SK-N-SH treated with all-trans-retinoic acid at 6 μM for 48 hours (cell line): ENCODE results near the gene DUSP12.

Source experiments
- ATAC-seq: fragments of 200-7000 bp; cut with Tn5 transposase; 3 replicates; pipeline ENCODE4 v1.9.1; 2020; ENCODE audit warnings: mild to moderate bottlenecking, moderate library complexity
- BACH2 ChIP-seq: fragments of 250-450 bp; sonication (Bioruptor Pico); IDR thresholded peaks from 2 replicates; pipeline ENCODE4 v1.9.0; 2021; ENCODE audit warnings: mild to moderate bottlenecking, borderline replicate concordance
- ESRRG ChIP-seq: fragments of 250-450 bp; sonication (Bioruptor Pico); IDR thresholded peaks from 2 replicates; pipeline ENCODE4 v1.6.1; 2021; ENCODE audit warnings: mild to moderate bottlenecking
- GLIS3 ChIP-seq: fragments of 250-450 bp; sonication (Bioruptor Pico); IDR thresholded peaks from 2 replicates; pipeline ENCODE4 v1.5.0; 2020; ENCODE audit warnings: mild to moderate bottlenecking, moderate library complexity
- ISL1 ChIP-seq: fragments of 250-450 bp; sonication (Bioruptor Pico); IDR thresholded peaks from 2 replicates; pipeline ENCODE4 v2.1.2; 2022; ENCODE audit warnings: mild to moderate bottlenecking, moderate library complexity
- RARB ChIP-seq: fragments of 250-450 bp; sonication (Bioruptor Pico); IDR thresholded peaks from 2 replicates; pipeline ENCODE4 v1.8.0; 2021; ENCODE audit warnings: mild to moderate bottlenecking, moderate library complexity
- SNAI2 ChIP-seq: fragments of 250-450 bp; sonication (Bioruptor Pico); IDR thresholded peaks from 2 replicates; pipeline ENCODE4 v1.5.0; 2020; ENCODE audit warnings: mild to moderate bottlenecking, moderate library complexity
- TOX ChIP-seq: fragments of 250-450 bp; sonication (Bioruptor Pico); IDR thresholded peaks from 2 replicates; pipeline ENCODE4 v1.8.0; 2021; ENCODE audit warnings: mild to moderate bottlenecking, moderate library complexity, borderline replicate concordance
- ZC3H10 ChIP-seq: fragments of 250-450 bp; sonication (Bioruptor Pico); IDR thresholded peaks from 2 replicates; pipeline ENCODE4 v1.5.1; 2021; ENCODE audit warnings: mild to moderate bottlenecking, moderate library complexity
- ZFP3 ChIP-seq: fragments of 250-450 bp; sonication (Bioruptor Pico); IDR thresholded peaks from 2 replicates; pipeline ENCODE4 v1.5.0; 2020; ENCODE audit warnings: mild to moderate bottlenecking, moderate library complexity
- ZFP30 ChIP-seq: fragments of 450-650 bp; formaldehyde crosslinking; IDR thresholded peaks from 2 replicates; pipeline ENCODE4 v1.5.0; 2022; ENCODE audit warnings: mild to moderate bottlenecking, moderate library complexity
- ZNF565 ChIP-seq: fragments of 450-650 bp; formaldehyde crosslinking; conservative IDR thresholded peaks from 2 replicates; pipeline ENCODE4 v1.5.0; 2020; ENCODE audit warnings: low read depth, mild to moderate bottlenecking, moderate library complexity
- TF ChIP-seq, protein P1 (sequence below): fragments of 250-450 bp; sonication (Bioruptor Pico); IDR thresholded peaks from 2 replicates; pipeline ENCODE4 v1.5.1; 2020; ENCODE audit warnings: low read depth, mild to moderate bottlenecking, moderate library complexity
- TF ChIP-seq, protein P2 (sequence below): fragments of 250-450 bp; sonication (Bioruptor Pico); IDR thresholded peaks from 2 replicates; pipeline ENCODE4 v1.8.0; 2020; ENCODE audit warnings: mild to moderate bottlenecking, moderate library complexity, borderline replicate concordance
- TF ChIP-seq, protein P3 (sequence below): fragments of 250-450 bp; sonication (Bioruptor Pico); IDR thresholded peaks from 2 replicates; pipeline ENCODE4 v1.5.0; 2020; ENCODE audit warnings: mild to moderate bottlenecking, moderate library complexity
- TF ChIP-seq, protein P4 (sequence below): fragments of 250-450 bp; sonication (Bioruptor Pico); IDR thresholded peaks from 2 replicates; pipeline ENCODE4 v1.5.1; 2021; ENCODE audit warnings: mild to moderate bottlenecking, moderate library complexity

DUSP12 gene

DNA sequence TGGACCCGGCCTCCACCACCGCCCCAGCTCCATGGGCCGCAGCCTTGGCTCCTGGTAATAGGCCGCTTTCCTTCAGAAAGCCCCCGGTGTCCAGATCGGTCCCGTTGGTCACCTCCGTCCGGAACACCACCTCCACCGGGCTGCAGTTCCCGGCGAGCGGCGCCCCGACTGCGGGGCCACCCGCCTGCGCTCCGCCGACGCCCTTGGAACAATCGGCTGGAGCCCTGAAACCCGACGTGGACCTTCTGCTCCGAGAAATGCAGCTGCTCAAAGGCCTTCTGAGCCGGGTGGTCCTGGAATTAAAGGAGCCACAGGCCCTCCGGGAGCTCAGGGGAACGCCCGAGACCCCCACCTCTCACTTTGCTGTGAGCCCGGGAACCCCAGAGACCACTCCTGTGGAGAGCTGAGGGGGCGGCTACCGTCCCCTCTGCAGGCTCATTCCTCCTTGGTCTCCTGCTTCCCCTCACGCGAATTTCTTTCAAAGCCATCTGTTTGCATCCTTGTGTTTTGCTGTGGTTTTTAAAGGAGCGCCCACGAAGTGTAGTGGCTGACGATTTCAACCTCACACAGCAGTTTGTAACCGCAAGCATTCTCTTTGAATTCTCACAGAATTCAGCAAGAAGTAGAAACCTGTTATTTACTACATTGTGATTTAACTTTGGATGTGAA lies 22.2 kb upstream of the DUSP12 start:
- 0 out of 3 replicates have a peak, but pooled peaks have one; percentile 0 for ATAC-seq
- TF ChIP-seq ESRRG (no peak), ZFP3 (CRISPR knock-in tag) (no peak), GLIS3 (no peak)
- TF ChIP-seq, protein P1, sequence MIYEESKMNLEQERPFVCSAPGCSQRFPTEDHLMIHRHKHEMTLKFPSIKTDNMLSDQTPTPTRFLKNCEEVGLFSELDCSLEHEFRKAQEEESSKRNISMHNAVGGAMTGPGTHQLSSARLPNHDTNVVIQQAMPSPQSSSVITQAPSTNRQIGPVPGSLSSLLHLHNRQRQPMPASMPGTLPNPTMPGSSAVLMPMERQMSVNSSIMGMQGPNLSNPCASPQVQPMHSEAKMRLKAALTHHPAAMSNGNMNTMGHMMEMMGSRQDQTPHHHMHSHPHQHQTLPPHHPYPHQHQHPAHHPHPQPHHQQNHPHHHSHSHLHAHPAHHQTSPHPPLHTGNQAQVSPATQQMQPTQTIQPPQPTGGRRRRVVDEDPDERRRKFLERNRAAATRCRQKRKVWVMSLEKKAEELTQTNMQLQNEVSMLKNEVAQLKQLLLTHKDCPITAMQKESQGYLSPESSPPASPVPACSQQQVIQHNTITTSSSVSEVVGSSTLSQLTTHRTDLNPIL (CRISPR knock-in tag): no peak
- TF ChIP-seq, protein P2, sequence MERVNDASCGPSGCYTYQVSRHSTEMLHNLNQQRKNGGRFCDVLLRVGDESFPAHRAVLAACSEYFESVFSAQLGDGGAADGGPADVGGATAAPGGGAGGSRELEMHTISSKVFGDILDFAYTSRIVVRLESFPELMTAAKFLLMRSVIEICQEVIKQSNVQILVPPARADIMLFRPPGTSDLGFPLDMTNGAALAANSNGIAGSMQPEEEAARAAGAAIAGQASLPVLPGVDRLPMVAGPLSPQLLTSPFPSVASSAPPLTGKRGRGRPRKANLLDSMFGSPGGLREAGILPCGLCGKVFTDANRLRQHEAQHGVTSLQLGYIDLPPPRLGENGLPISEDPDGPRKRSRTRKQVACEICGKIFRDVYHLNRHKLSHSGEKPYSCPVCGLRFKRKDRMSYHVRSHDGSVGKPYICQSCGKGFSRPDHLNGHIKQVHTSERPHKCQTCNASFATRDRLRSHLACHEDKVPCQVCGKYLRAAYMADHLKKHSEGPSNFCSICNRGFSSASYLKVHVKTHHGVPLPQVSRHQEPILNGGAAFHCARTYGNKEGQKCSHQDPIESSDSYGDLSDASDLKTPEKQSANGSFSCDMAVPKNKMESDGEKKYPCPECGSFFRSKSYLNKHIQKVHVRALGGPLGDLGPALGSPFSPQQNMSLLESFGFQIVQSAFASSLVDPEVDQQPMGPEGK (CRISPR knock-in tag): no peak

DNA sequence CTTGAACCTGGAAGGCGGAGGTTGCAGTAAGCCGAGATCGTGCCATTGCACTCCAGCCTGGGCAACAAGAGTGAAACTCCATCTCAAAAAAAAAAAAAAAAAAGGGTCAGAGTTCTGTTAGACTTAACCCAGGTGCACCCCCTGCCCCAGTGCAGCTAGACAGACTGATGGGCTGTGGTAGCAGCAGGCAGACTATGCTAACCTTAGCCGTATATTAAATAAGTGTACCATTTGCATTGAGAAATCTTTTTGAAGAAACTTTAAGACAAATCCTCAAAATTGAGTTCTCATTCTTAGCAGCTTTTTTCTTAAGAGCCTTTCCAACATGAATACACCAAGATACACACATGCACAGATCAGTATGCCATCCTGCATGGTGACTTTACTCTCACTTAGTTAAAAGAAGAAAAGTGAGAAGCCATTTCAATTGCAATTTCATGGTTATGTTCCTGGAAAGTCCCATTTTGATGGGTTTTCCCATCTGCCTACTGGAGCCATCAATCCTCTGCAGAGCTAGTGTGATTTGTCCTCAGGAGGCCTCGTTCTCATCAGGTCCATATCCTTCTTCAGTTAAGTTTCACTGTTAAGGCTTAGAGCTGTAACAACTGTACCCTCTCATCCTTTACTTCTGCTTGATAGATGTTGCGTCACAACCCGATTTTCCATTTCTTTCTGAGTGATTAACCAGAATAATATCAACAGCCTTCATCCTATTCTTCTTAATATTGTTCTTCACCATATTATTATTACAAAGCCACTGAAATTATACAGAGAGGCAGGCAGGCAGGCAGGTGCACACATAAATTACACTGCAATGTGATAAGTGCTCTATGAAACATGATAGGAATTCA lies 21.0 kb upstream of the DUSP12 start:
- TF ChIP-seq SNAI2 (CRISPR knock-in tag) (no peak), GLIS3 (no peak), ZNF565 (no peak)
- TF ChIP-seq, protein P3, sequence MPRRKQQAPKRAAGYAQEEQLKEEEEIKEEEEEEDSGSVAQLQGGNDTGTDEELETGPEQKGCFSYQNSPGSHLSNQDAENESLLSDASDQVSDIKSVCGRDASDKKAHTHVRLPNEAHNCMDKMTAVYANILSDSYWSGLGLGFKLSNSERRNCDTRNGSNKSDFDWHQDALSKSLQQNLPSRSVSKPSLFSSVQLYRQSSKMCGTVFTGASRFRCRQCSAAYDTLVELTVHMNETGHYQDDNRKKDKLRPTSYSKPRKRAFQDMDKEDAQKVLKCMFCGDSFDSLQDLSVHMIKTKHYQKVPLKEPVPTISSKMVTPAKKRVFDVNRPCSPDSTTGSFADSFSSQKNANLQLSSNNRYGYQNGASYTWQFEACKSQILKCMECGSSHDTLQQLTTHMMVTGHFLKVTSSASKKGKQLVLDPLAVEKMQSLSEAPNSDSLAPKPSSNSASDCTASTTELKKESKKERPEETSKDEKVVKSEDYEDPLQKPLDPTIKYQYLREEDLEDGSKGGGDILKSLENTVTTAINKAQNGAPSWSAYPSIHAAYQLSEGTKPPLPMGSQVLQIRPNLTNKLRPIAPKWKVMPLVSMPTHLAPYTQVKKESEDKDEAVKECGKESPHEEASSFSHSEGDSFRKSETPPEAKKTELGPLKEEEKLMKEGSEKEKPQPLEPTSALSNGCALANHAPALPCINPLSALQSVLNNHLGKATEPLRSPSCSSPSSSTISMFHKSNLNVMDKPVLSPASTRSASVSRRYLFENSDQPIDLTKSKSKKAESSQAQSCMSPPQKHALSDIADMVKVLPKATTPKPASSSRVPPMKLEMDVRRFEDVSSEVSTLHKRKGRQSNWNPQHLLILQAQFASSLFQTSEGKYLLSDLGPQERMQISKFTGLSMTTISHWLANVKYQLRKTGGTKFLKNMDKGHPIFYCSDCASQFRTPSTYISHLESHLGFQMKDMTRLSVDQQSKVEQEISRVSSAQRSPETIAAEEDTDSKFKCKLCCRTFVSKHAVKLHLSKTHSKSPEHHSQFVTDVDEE (CRISPR knock-in tag): no peak
- TF ChIP-seq, protein P2 (CRISPR knock-in tag): no peak
- no peak for ATAC-seq

DNA sequence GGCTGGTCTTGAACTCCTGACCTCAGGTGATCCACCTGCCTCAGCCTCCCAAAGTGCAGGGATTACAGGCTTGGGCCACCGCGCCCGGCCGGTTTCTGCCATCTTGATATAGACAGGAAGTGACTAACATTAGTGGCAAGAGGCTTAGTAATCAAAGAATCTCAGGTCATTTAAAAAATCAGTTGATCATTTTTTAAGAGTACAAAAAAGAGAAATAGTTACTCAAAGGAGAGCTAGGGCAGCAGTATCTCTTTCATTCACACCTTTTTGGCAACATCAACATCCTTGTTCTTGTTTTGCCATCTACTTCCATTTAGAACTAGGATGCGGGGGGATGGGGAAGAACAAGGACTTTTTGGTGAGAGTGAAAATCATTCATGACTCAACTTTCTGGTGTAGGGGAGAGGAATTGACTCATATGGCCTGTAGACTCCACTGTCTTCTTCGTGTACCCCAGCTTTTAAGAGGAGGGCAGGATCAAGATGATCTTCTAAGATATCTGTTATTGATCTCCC lies 19.5 kb upstream of the DUSP12 start:
- ATAC-seq: no peak
- 0 out of 2 replicates have a peak, but pooled peaks have one; percentile 34 for TF ChIP-seq TOX (CRISPR knock-in tag)
- TF ChIP-seq, protein P2 (CRISPR knock-in tag): no peak

DNA sequence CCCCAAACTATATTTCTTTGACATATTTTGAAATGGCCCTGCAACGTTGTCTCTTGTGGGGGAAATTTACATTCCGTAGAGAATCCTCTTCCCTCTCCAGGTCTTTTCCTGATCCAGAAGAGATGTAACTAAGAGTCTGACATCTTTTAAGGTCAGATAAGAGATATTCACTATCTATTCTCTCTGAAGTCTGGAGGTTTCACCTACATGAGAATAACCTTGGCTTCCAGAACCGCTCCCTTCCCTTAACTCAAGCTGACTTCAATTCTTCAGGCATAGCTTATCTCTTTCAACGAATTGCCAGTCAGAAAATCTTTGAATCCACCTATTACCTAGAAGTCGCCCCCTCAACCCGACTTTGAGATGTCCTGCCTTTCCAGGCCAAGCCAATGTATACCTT lies 18.3 kb upstream of the DUSP12 start:
- TF ChIP-seq BACH2 (CRISPR knock-in tag) (no peak), ZC3H10 (no peak), ISL1 (CRISPR knock-in tag) (no peak), ZFP30 (CRISPR knock-in tag) (no peak), RARB (no peak)
- TF ChIP-seq, protein P4, sequence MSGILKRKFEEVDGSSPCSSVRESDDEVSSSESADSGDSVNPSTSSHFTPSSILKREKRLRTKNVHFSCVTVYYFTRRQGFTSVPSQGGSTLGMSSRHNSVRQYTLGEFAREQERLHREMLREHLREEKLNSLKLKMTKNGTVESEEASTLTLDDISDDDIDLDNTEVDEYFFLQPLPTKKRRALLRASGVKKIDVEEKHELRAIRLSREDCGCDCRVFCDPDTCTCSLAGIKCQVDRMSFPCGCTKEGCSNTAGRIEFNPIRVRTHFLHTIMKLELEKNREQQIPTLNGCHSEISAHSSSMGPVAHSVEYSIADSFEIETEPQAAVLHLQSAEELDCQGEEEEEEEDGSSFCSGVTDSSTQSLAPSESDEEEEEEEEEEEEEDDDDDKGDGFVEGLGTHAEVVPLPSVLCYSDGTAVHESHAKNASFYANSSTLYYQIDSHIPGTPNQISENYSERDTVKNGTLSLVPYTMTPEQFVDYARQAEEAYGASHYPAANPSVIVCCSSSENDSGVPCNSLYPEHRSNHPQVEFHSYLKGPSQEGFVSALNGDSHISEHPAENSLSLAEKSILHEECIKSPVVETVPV (CRISPR knock-in tag): no peak
- ATAC-seq: no peak
